ES-I3 (cell line): ENCODE measurements around the gene PACS1.

Experiments
- H3K36me3 ChIP-seq: 2 replicates; pipeline ENCODE4 v1.6.1; 2013; ENCODE audit warnings: mild to moderate bottlenecking, low read length, control low read depth, moderate library complexity; ENCODE audit not compliant: insufficient read depth
- H3K4me1 ChIP-seq: 2 replicates; pipeline ENCODE4 v1.6.1; 2013; ENCODE audit warnings: mild to moderate bottlenecking, control low read depth, low read length; ENCODE audit not compliant: insufficient read depth
- H3K9ac ChIP-seq: 2 replicates; pipeline ENCODE4 v1.6.1; 2013; ENCODE audit warnings: low read depth, mild to moderate bottlenecking, low read length, moderate library complexity
- H3K9me3 ChIP-seq: 2 replicates; pipeline ENCODE4 v1.6.1; 2013; ENCODE audit warnings: mild to moderate bottlenecking, low read length, moderate library complexity; ENCODE audit not compliant: control insufficient read depth, insufficient read depth

Gene PACS1

GRCh38 chr11:66146074-66146473, 76.0 kb downstream of the PACS1 start:
- Histone ChIP-seq H3K9ac (no peak overlapping the region), H3K9me3 (no peaks in the 10 kb centered on the region; the same call in 1 of the 2 replicates), H3K36me3 (no peaks in the 10 kb centered on the region), H3K4me1 (peaks cover 5% of the 10 kb centered on the region)

GRCh38 chr11:66146940-66147339, 76.9 kb downstream of the PACS1 start:
- H3K9ac ChIP-seq = no peak overlapping the region
- H3K36me3 ChIP-seq = no peaks in the 10 kb centered on the region
- peaks cover 5% of the 10 kb centered on the region for H3K4me1 ChIP-seq

GRCh38 chr11:66150140-66150539, 80.1 kb downstream of the PACS1 start:
- H3K4me1 ChIP-seq = no peaks in the 10 kb centered on the region; the same call in 1 of the 2 replicates
- H3K9me3 ChIP-seq = no peaks in the 10 kb centered on the region; the same call in 1 of the 2 replicates
- H3K36me3 ChIP-seq = no peaks in the 10 kb centered on the region
- H3K9ac ChIP-seq = no peak overlapping the region

More at GRCh38 chr11:66146940-66147339, 76.9 kb downstream of the PACS1 start:
- no peaks in the 10 kb centered on the region; the same call in 1 of the 2 replicates for H3K9me3 ChIP-seq

GRCh38 chr11:66150725-66151124, 80.7 kb downstream of the PACS1 start:
- no peaks in the 10 kb centered on the region; the same call in 1 of the 2 replicates for H3K4me1 ChIP-seq
- no peak overlapping the region for H3K9ac ChIP-seq

GRCh38 chr11:66151273-66151672, 81.2 kb downstream of the PACS1 start:
- Histone ChIP-seq H3K9ac (no peak overlapping the region), H3K36me3 (no peaks in the 10 kb centered on the region), H3K9me3 (no peaks in the 10 kb centered on the region; the same call in 1 of the 2 replicates), H3K4me1 (no peaks in the 10 kb centered on the region; the same call in 1 of the 2 replicates)

More at GRCh38 chr11:66150725-66151124, 80.7 kb downstream of the PACS1 start:
- Histone ChIP-seq H3K9me3 (no peaks in the 10 kb centered on the region; the same call in 1 of the 2 replicates), H3K36me3 (no peaks in the 10 kb centered on the region)

- Histone ChIP-seq H3K4me1 (no peaks in the 10 kb centered on the region; the same call in 1 of the 2 replicates), H3K9ac (no peak overlapping the region), H3K9me3 (no peaks in the 10 kb centered on the region), H3K36me3 (no peaks in the 10 kb centered on the region)
Measured at GRCh38 chr11:66154109-66154508, 84.0 kb downstream of the PACS1 start.

- H3K9ac ChIP-seq = no peak overlapping the region
- no peaks in the 10 kb centered on the region for H3K9me3 ChIP-seq
- no peaks in the 10 kb centered on the region for H3K36me3 ChIP-seq
- H3K4me1 ChIP-seq = no peaks in the 10 kb centered on the region; the same call in 1 of the 2 replicates
Measured at GRCh38 chr11:66155387-66156073, 85.5 kb downstream of the PACS1 start.

- Histone ChIP-seq H3K36me3 (no peaks in the 10 kb centered on the region), H3K4me1 (no peaks in the 10 kb centered on the region), H3K9ac (no peak overlapping the region), H3K9me3 (no peaks in the 10 kb centered on the region)
Measured at GRCh38 chr11:66157182-66157864, 87.3 kb downstream of the PACS1 start.

GRCh38 chr11:66158156-66158555, 88.1 kb downstream of the PACS1 start:
- H3K9me3 ChIP-seq = no peaks in the 10 kb centered on the region
- no peaks in the 10 kb centered on the region for H3K4me1 ChIP-seq
- no peaks in the 10 kb centered on the region for H3K36me3 ChIP-seq
- H3K9ac ChIP-seq = no peak overlapping the region

GRCh38 chr11:66159324-66159984, 89.4 kb downstream of the PACS1 start:
- Histone ChIP-seq H3K9me3 (no peaks in the 10 kb centered on the region), H3K36me3 (no peaks in the 10 kb centered on the region), H3K4me1 (no peaks in the 10 kb centered on the region), H3K9ac (no peak overlapping the region)

- Histone ChIP-seq H3K4me1 (no peaks in the 10 kb centered on the region), H3K9me3 (no peaks in the 10 kb centered on the region)
Measured at GRCh38 chr11:66160709-66161108, 90.6 kb downstream of the PACS1 start.

GRCh38 chr11:66168289-66168688, 98.2 kb downstream of the PACS1 start:
- no peaks in the 10 kb centered on the region for H3K4me1 ChIP-seq
- no peaks in the 10 kb centered on the region for H3K36me3 ChIP-seq
- no peaks in the 10 kb centered on the region for H3K9me3 ChIP-seq
- no peak overlapping the region for H3K9ac ChIP-seq

More at GRCh38 chr11:66160709-66161108, 90.6 kb downstream of the PACS1 start:
- no peak overlapping the region for H3K9ac ChIP-seq
- no peaks in the 10 kb centered on the region for H3K36me3 ChIP-seq

- Histone ChIP-seq H3K36me3 (no peaks in the 10 kb centered on the region), H3K4me1 (no peaks in the 10 kb centered on the region), H3K9me3 (no peaks in the 10 kb centered on the region), H3K9ac (no peak overlapping the region)
Measured at GRCh38 chr11:66172146-66172545, 102.1 kb downstream of the PACS1 start.

- H3K4me1 ChIP-seq = no peaks in the 10 kb centered on the region
- H3K9me3 ChIP-seq = no peaks in the 10 kb centered on the region
- H3K36me3 ChIP-seq = no peaks in the 10 kb centered on the region
- H3K9ac ChIP-seq = no peak overlapping the region
Measured at GRCh38 chr11:66176650-66177049, 106.6 kb downstream of the PACS1 start.
